ENCODE results near the gene ANAPC13. TPM values are rescaled to one million over a fixed set of nuclear protein-coding genes. Genes with fewer than 3 reads are reported as not detected.

The ANAPC13 gene
- polyA plus RNA-seq, 1 donor (not counting 4 experiments of a cell fraction or from before 2014, with no cell fraction given), result 63.4 TPM

- H3K27ac ChIP-seq (ENCODE audit: control insufficient read depth, insufficient read depth, low read length), result no peak overlapping the region
- peaks cover 0 to 2% of the 10 kb centered on the region in 2 experiments for H3K36me3 ChIP-seq (ENCODE audit: control insufficient read depth in 2 of 2, extremely low read depth in 1 of 2, insufficient read depth in 2 of 2, low read length in 2 of 2)
- no peaks in the 10 kb centered on the region for H3K9me3 ChIP-seq (ENCODE audit: control insufficient read depth, low read depth, low read length)
- no peak overlapping the region for H3K4me3 ChIP-seq (ENCODE audit: control insufficient read depth in 2 of 3, extremely low read depth in 1 of 3, insufficient read depth in 2 of 3, low read depth in 1 of 3, low read length in 3 of 3)
- dilution Hi-C loops (cut with MboI; ENCODE audit: extremely low pct_ligation_motif_present, low sequenced_read_pairs), result no loop called here
- no peak for TF ChIP-seq EZH2 (IDR thresholded peaks at IDR 0.05; ENCODE audit: low read length)
- TF ChIP-seq CTCF (optimal IDR thresholded peaks at IDR 0.05 in 1 of 3, IDR thresholded peaks at IDR 0.05 in 1 of 3, conservative IDR thresholded peaks at IDR 0.05 in 1 of 3; ENCODE audit: extremely low read depth in 1 of 3, insufficient read depth in 2 of 3, low read length in 3 of 3), result no peak
- no peak for FAIRE-seq
- H3K4me1 ChIP-seq (ENCODE audit: control insufficient read depth, extremely low read depth, insufficient read depth, low read length), result peaks cover 6% of the 10 kb centered on the region
- H3K9me1 ChIP-seq (ENCODE audit: control insufficient read depth, extremely low read depth, insufficient read depth, low read length), result no peaks in the 10 kb centered on the region
- H4K20me1 ChIP-seq (ENCODE audit: control insufficient read depth, extremely low read depth, insufficient read depth, low read length), result no peaks in the 10 kb centered on the region
- peaks cover 16% of the 10 kb centered on the region for H3K79me2 ChIP-seq (ENCODE audit: control insufficient read depth, insufficient read depth, low read length)
- no peaks in the 10 kb centered on the region for H3K27me3 ChIP-seq (ENCODE audit: control insufficient read depth, extremely low read depth, insufficient read depth, low read length)
- H2AFZ ChIP-seq (ENCODE audit: control insufficient read depth, low read length), result no peak overlapping the region
- H3K4me2 ChIP-seq (ENCODE audit: control insufficient read depth, extremely low read depth, insufficient read depth, low read depth, low read length), result no peak overlapping the region
- no peak for DNase-seq (ENCODE audit: low read depth, low spot score)
- no peak overlapping the region for H3K9ac ChIP-seq (ENCODE audit: control insufficient read depth, extremely low read depth, insufficient read depth, low read length)
These were observed 19.7 kb upstream of the ANAPC13 start for GRCh38 chr3:134505485-134505884.

GRCh38 chr3:134504132-134504531, 18.3 kb upstream of the ANAPC13 start:
- no peak for TF ChIP-seq CTCF (optimal IDR thresholded peaks at IDR 0.05 in 1 of 3, IDR thresholded peaks at IDR 0.05 in 1 of 3, conservative IDR thresholded peaks at IDR 0.05 in 1 of 3; ENCODE audit: extremely low read depth in 1 of 3, insufficient read depth in 2 of 3, low read length in 3 of 3)
- no peak for TF ChIP-seq EZH2 (IDR thresholded peaks at IDR 0.05; ENCODE audit: low read length)
- Histone ChIP-seq H2AFZ (ENCODE audit: control insufficient read depth, low read length) (no peak overlapping the region), H3K27ac (ENCODE audit: control insufficient read depth, insufficient read depth, low read length) (no peak overlapping the region), H3K4me2 (ENCODE audit: control insufficient read depth, extremely low read depth, insufficient read depth, low read depth, low read length) (no peak overlapping the region), H3K4me3 (ENCODE audit: control insufficient read depth in 2 of 3, extremely low read depth in 1 of 3, insufficient read depth in 2 of 3, low read depth in 1 of 3, low read length in 3 of 3) (no peak overlapping the region), H3K4me1 (ENCODE audit: control insufficient read depth, extremely low read depth, insufficient read depth, low read length) (peaks cover 6% of the 10 kb centered on the region), H4K20me1 (ENCODE audit: control insufficient read depth, extremely low read depth, insufficient read depth, low read length) (no peaks in the 10 kb centered on the region), H3K9me3 (ENCODE audit: control insufficient read depth, low read depth, low read length) (no peaks in the 10 kb centered on the region), H3K9me1 (ENCODE audit: control insufficient read depth, extremely low read depth, insufficient read depth, low read length) (no peaks in the 10 kb centered on the region), H3K79me2 (ENCODE audit: control insufficient read depth, insufficient read depth, low read length) (peaks cover 18% of the 10 kb centered on the region), H3K36me3 (ENCODE audit: control insufficient read depth in 2 of 2, extremely low read depth in 1 of 2, insufficient read depth in 2 of 2, low read length in 2 of 2) (peaks cover 0 to 2% of the 10 kb centered on the region in 2 experiments), H3K9ac (ENCODE audit: control insufficient read depth, extremely low read depth, insufficient read depth, low read length) (no peak overlapping the region), H3K27me3 (ENCODE audit: control insufficient read depth, extremely low read depth, insufficient read depth, low read length) (no peaks in the 10 kb centered on the region)
- no peak for FAIRE-seq
- no peak for DNase-seq (ENCODE audit: low read depth, low spot score)
- dilution Hi-C loops (cut with MboI; ENCODE audit: extremely low pct_ligation_motif_present, low sequenced_read_pairs), result no loop called here
